HG03442 (cell line): ENCODE measurements around the gene MADD.

ENCODE experiments used
- ATAC-seq: cut with Tn5 transposase; IDR thresholded peaks from one replicate; pipeline ENCODE4 v1.9.1; 2021; ENCODE audit warnings: mild to moderate bottlenecking, moderate library complexity; ENCODE audit not compliant: unreplicated experiment

The MADD gene

DNA sequence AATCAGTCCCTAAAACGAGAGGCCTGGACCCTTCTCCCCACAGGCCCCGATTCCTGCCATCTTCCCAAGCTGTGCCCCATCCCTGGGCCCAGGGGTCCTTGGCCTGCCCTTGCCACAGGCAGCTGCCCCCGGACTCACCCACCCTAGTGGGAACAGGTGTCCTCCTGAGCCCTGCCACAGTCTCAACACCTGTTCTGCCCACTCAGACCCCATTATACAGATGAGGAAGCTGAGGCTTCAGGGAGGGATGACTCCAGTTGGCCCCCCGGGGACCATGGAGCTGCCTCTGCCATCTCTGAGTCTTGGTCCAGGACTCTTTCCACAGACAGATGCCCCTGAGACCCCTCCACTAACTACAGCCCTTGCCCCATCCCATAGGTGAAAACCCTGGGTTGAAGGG lies 66.7 kb downstream of the MADD start:
- ATAC-seq: no peak

GRCh38 chr11:47337229-47337924 lies 67.4 kb downstream of the MADD start:
- no peak for ATAC-seq

- ATAC-seq: no peak
Observed at GRCh38 chr11:47338396-47339241, 68.7 kb downstream of the MADD start.

GRCh38 chr11:47340010-47340409 lies 70.1 kb downstream of the MADD start:
- no peak for ATAC-seq

- no peak for ATAC-seq
Observed at GRCh38 chr11:47340980-47341775, 71.2 kb downstream of the MADD start.

- no peak for ATAC-seq
Observed at GRCh38 chr11:47342036-47342803, 72.3 kb downstream of the MADD start.

DNA sequence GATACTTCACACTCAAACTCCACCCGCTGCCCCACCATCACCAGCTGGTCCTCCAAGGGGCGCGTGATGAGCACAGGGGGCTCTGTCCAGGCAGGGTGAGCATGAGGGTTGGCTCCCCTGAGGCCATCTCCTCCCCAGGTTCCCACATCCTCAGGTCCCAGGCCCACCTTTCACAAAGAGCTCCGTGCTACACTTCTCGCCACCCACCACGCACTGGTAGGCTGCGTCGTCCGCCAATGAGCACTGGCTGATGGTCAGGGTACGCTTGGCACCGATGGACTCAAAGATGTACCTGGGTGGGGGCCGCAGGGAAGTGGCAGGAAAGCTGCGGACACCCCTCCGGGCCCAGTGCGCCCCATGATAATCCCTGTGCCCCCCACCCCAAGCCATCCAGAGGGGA lies 72.9 kb downstream of the MADD start:
- ATAC-seq: no peak

- ATAC-seq: no peak
Observed at GRCh38 chr11:47345890-47346563, 76.1 kb downstream of the MADD start.

- no peak for ATAC-seq
Observed at GRCh38 chr11:47347137-47347536, 77.2 kb downstream of the MADD start.

- no peak for ATAC-seq
Observed at GRCh38 chr11:47348131-47348802, 78.3 kb downstream of the MADD start.

DNA sequence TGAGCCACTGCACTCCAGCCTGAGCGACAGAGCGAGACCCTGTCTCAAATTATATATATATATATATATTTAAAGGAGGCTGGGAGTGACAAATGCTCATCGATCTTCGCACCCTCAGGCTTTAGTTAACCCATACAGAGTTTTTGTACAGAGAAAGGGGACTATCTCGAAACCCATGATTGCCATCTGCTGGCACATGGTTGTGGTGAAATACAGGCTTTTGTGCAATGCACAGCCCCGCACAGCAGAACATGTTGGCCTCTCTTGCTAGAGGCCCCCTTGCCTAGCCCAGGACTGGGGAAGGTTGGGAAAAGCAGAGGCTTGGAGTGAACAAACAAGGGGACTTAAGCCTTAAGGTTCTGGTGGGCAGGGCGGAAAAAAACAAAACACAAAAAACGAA lies 78.9 kb downstream of the MADD start:
- no peak for ATAC-seq

DNA sequence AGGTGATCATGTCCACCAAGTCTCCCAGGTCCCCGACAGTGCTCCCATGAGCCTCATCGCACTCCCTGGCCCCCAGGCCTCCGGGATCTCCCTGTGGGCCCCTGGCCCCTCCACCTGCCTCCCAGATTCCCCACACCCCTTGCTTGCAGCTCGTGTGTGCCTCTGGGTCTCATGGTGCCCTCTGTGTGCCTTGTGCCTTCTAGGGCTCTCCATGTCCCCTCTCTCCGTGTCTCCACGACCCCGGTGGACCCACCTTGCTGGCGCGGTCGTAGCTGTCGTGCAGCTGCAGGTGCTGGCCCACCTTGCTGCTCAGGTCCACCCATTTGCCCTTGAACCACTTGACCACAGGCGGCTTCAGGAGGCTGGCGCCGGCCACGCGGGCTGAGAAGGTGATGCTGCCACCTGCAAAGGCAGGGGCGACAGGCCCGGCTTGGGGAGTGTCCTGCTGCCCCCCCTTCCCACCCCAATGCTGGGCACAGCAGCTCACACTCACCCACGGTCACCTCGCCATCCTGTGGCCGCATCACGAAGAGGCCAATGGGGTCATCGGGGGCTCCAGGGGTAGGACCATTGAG lies 79.7 kb downstream of the MADD start:
- no peak for ATAC-seq

DNA sequence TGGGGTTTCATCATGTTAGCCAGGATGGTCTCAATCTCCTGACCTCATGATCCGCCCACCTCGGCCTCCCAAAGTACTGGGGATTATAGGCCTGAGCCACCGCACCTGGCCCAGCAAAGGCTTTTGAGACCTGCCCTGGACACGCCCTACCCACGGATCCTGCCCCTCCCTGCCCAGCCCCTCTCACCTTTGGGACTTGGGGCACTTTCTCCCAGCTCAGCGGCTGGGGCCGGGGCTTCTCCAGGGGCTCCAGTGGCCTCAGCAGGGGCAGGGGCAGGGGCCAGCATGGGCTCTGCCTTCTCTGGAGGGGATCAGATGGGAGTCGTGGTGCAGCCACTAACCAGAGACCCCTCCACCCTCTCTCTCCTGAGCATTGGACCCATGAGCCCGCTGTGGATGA lies 80.4 kb downstream of the MADD start:
- ATAC-seq: no peak

DNA sequence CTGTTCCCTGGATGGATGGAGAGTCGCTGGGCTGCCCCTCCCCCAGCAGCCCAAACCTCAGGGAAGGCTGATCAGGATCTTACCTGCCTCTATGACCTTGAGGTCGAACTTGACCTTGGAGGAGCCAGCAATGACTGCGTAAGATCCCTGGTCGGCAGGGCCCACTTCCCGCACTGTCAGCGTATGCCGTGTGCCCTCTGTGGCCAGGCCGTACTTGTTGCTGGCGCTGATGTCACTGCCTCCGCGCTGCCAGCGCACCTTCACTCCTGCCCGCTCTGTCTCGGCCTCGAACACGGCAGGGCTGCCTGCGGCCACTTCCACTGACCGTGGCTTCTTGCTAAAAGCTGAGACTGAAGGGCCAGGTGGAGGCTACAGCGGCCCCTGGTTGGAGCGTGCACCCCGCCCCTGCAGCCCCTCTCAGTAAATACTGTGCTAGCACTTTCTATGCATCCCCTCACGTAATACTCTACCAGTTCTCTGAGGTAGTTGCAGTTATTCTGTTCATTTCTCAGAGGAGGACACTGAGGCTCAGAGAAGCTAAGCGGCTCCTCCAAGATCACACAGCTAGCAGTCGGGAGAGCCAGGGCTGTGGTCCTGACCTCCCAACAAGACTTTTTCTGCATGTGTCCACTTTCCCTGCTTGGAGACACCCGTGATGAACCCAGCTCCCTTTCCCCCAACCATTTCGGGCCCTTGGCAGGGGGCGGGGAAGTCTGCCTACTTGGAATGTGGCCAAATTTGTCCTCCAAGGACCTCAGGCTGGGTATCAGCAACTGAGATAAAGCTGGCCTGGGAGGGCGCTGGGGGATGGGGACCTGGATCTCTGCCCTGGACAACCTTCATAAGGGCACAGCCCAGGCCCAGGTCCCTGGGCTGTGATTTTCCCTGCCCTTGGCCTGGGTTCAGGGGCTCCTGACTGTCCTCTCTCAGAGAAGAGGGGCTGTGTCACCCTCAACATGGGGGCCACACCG lies 81.5 kb downstream of the MADD start:
- ATAC-seq: no peak

GRCh38 chr11:47352556-47352955 lies 82.6 kb downstream of the MADD start, which contains the start of gene MYBPC3:
Gene MYBPC3, minus strand, starts transcription at chr11:47352702. Its CDS starts 55 bp downstream, at chr11:47352647.
- no peak for ATAC-seq

GRCh38 chr11:47353978-47354774 lies 84.2 kb downstream of the MADD start:
- no peak for ATAC-seq

DNA sequence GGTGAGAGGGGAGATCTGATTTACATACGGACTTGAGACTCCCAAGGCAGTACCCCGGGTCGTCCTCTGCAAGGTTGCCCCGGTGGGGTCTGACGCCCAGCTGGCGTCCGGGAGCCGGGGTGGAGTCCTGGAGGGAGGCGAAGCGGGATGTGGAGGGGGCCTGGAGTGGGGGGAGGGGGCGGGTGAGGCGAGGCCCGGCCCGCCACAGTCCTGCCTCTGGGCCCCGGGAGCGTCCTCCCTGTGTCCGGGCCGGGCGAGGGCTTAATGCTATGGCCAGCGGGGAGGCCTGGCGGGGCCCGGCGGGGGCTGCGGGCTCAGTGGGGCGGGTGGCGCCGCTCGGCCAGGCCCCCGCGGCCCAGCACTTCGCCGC lies 85.0 kb downstream of the MADD start:
- ATAC-seq: no peak
